Measurements from ENCODE around the gene LRTM1.

The LRTM1 gene

DNA sequence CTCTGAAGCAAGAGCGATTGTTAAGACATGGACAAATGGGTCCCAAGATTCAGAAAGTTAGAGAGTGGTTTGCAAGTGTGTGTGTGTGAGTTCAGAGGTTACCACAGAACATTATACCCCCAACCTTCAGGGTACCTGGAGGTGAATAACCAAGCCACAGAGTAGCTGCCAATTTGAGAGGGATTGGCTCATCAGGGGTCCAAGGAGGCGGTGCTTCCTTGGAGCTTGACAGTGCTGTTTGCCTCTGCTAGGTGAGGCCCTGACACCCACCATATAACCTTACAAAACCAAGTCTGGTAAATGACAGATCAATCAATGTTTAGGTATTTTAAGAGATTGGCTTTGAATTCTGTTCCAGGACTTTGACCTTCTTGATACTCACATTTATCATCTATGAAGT, 35.7 kb downstream of the LRTM1 start:
- no peaks in the 10 kb centered on the region for H3K27me3 Mint-ChIP-seq
- H3K9me3 Mint-ChIP-seq: no peaks in the 10 kb centered on the region
- no peaks in the 10 kb centered on the region for H3K36me3 Mint-ChIP-seq
- ATAC-seq (replicated peaks) (no peak), DNase-seq (no peak)
- no peaks in the 10 kb centered on the region for H3K4me1 Mint-ChIP-seq
- H3K27ac Mint-ChIP-seq: no peak overlapping the region
- H3K4me3 Mint-ChIP-seq: no peak overlapping the region

DNA sequence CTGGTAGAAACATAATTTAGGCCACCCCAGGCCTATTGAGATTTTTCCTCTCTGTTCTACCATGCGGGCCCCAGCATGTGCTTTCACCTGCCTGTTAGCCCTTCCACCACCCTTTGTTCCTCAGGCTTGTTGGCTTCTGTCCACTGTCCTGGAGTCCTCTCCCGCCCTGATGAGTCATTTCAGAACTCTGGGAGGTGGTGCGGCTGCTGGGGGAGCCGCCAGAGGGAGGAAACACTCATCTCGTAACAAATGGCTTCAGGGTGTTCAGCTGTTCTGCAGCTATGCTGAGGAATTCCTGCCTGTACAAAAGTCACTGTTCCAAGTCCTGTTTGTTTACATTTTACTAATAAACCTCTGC, 36.3 kb downstream of the LRTM1 start:
- no peak overlapping the region for H3K4me3 Mint-ChIP-seq
- ATAC-seq (replicated peaks) (no peak), DNase-seq (no peak)

DNA sequence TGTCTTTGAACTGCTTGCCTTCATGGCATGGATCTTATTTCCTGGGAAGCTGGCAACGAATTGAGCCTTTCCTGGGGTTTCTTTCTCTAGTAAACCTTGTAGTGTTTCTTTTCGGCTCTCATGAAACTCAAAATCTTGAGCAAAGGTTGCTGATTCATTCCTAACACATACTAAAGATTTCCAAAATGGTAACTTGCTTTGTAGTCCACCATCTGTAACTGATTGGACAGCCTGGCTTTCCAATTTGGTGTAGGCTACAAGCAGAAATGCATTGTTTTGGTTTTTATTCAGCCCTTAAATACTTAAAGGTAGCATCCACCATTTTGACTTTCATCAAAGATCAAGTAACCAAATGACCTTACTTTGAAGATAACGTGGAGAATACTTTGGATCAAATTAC, 38.1 kb downstream of the LRTM1 start:
- ATAC-seq (replicated peaks) (no peak), DNase-seq (no peak)
- Mint-ChIP-seq H3K36me3 (no peaks in the 10 kb centered on the region), H3K27ac (no peak overlapping the region), H3K9me3 (no peaks in the 10 kb centered on the region), H3K4me3 (no peak overlapping the region), H3K4me1 (no peaks in the 10 kb centered on the region), H3K27me3 (no peaks in the 10 kb centered on the region)

More for the DNA sequence above, 36.3 kb downstream of the LRTM1 start:
- Mint-ChIP-seq H3K9me3 (no peaks in the 10 kb centered on the region), H3K36me3 (no peaks in the 10 kb centered on the region), H3K4me1 (no peaks in the 10 kb centered on the region), H3K27me3 (no peaks in the 10 kb centered on the region), H3K27ac (no peak overlapping the region)

DNA sequence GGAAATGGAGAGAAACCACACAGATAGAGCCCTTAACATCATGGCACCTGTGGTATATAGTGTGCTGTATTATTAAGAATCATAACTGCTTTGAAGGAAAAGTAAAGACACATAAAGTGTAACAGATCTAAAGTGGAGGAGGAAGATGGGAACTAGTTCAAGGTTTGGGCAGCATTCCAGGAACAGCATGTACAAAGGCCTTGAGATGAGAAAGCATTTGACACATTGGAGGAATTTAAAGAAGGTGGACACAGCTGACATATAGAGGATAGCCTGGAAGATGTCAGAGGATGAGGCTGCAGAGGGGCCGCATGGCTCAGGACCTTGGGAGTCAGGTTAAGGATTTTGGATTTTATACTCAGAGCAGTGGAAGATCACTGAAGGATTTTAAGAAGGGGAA, 39.0 kb downstream of the LRTM1 start:
- ATAC-seq (replicated peaks) (no peak), DNase-seq (no peak)
- no peak overlapping the region for H3K4me3 Mint-ChIP-seq
- H3K36me3 Mint-ChIP-seq: no peaks in the 10 kb centered on the region
- no peaks in the 10 kb centered on the region for H3K4me1 Mint-ChIP-seq
- H3K9me3 Mint-ChIP-seq: no peaks in the 10 kb centered on the region
- no peaks in the 10 kb centered on the region for H3K27me3 Mint-ChIP-seq
- no peak overlapping the region for H3K27ac Mint-ChIP-seq

DNA sequence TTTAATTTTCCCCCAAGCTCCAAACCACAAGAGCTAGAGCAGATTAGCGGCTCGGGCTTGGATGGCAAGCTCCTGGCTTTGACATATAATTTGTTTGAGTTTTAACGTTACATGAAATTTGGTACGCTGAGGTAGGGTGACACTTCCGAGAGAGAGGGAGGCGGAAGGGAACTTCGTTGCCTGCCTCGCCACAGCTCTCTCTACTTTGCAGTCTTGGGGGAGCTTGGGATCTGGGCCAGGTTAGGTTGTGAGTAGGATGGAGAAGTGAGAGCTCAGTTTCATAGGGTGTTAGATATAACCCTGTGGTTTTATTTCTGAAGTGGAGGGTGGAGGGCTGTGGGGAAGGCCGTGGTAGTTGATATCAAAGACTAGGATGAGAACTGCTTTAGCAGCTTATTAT, 39.7 kb downstream of the LRTM1 start:
- no peaks in the 10 kb centered on the region for H3K27me3 Mint-ChIP-seq
- ATAC-seq (replicated peaks) (no peak), DNase-seq (no peak)
- H3K36me3 Mint-ChIP-seq: no peaks in the 10 kb centered on the region
- no peak overlapping the region for H3K27ac Mint-ChIP-seq
- no peaks in the 10 kb centered on the region for H3K9me3 Mint-ChIP-seq
- H3K4me1 Mint-ChIP-seq: no peaks in the 10 kb centered on the region
- H3K4me3 Mint-ChIP-seq: no peak overlapping the region

DNA sequence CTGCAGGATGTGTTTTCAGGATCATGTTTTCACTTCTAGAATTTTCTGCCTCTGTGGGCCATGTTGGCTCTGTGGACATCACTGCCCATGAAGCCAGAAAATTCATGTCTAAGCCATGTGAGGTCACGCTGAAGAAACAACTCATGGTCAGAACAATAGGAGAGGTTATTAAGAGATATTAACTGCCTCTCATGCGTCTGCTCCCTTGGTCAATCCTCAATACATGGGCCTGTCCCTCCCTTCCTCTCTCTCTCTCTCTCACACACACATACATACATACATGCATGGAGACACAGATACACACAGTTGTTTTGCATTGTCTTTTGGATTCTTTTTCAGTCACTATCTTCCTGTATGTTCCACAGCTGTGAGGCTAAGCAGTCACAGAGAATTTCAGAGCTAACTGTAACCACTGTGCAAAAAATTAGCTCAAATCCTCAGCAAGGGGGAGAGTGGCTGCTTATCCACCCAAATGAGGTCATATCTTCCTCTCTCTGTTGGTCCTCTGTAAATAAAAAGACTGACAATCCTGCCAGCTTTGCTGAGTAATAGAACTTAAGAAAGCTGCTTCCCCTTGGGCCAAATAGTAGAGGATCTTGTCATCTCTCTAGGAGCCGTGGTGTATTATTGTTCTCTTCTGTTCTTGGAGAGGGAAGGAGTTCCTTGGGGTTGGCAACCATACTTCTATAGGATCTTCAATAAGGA, 45.6 kb downstream of the LRTM1 start:
- H3K36me3 Mint-ChIP-seq: no peaks in the 10 kb centered on the region
- ATAC-seq (replicated peaks) (no peak), DNase-seq (no peak)
- H3K27me3 Mint-ChIP-seq: peaks cover 0 to 8% of the 10 kb centered on the region in 2 donors
- H3K4me3 Mint-ChIP-seq: no peak overlapping the region
- no peak overlapping the region for H3K27ac Mint-ChIP-seq
- H3K4me1 Mint-ChIP-seq: no peaks in the 10 kb centered on the region
- peaks cover 0 to 6% of the 10 kb centered on the region in 2 donors for H3K9me3 Mint-ChIP-seq

DNA sequence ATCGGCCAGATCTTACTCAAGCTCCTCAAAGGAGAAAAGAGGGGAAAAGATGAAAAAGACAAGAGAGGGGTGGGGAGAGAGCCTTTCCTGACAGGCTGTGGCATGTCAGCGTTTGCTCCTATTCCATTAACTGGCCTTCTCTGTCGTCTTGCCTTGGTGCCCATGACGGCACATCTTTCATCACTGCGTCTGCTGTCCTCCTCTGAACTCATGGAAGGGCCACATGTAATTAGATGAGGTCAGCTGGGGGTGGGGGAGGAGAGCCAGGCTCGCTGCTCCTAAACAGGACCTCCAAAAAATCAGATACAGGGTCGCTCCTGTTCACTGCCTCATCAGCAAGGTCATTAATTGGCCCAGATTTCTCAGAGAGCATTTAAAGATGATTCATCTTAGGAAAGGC, 49.7 kb downstream of the LRTM1 start:
- H3K9me3 Mint-ChIP-seq: peaks cover 0 to 6% of the 10 kb centered on the region in 2 donors
- H3K4me1 Mint-ChIP-seq: no peaks in the 10 kb centered on the region
- DNase-seq: no peak
- ATAC-seq (replicated peaks): no peak
- no peak overlapping the region for H3K4me3 Mint-ChIP-seq
- H3K36me3 Mint-ChIP-seq: no peaks in the 10 kb centered on the region
- no peak overlapping the region for H3K27ac Mint-ChIP-seq
- peaks cover 0 to 8% of the 10 kb centered on the region in 2 donors for H3K27me3 Mint-ChIP-seq

DNA sequence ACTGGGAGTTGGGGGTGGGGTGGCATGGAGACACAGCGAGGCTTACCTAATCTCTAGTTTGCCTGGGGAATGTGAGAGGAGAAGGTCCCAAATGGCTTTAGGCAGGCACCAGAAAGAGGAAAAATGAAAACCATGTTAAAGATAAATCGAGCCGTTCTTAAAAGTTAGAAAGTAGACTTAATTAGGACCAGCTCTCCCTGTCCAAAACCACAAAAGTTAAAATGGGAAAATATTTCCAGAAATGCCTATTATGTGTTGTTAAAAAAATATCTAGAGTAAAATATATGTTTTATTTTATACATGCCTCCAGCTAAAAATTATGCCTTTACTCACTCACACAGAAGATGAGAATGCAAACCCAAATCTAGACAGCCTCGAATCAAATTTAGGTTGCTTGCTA, 50.1 kb downstream of the LRTM1 start:
- Mint-ChIP-seq H3K27ac (no peak overlapping the region), H3K36me3 (no peaks in the 10 kb centered on the region), H3K9me3 (peaks cover 0 to 6% of the 10 kb centered on the region in 2 donors), H3K27me3 (peaks cover 0 to 8% of the 10 kb centered on the region in 2 donors), H3K4me3 (no peak overlapping the region), H3K4me1 (no peaks in the 10 kb centered on the region)
- ATAC-seq (replicated peaks): no peak
- DNase-seq: no peak

DNA sequence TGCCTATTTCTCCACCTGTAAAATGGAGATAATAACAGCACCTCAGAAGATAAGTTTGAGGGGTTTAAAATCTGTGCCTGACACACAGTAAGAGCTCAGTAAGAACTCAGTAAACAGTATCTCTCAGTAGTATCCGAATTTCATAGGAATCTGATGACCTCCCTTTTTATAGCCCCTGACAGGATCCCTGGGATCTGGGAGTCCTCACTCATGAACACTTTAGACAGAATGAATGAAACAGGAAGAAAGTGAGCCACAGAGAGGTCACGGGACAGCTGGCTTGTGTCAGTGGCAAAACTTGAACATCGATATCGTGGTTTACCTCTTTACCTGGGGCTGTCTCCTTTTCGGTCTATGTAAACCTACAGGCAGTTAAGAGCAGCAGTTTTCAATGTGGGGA, 51.2 kb downstream of the LRTM1 start:
- H3K27ac Mint-ChIP-seq: no peak overlapping the region
- no peaks in the 10 kb centered on the region for H3K36me3 Mint-ChIP-seq
- DNase-seq (no peak), ATAC-seq (replicated peaks) (no peak)
- H3K4me1 Mint-ChIP-seq: no peaks in the 10 kb centered on the region
- no peak overlapping the region for H3K4me3 Mint-ChIP-seq
- peaks cover 0 to 8% of the 10 kb centered on the region in 2 donors for H3K27me3 Mint-ChIP-seq
- peaks cover 0 to 6% of the 10 kb centered on the region in 2 donors for H3K9me3 Mint-ChIP-seq

DNA sequence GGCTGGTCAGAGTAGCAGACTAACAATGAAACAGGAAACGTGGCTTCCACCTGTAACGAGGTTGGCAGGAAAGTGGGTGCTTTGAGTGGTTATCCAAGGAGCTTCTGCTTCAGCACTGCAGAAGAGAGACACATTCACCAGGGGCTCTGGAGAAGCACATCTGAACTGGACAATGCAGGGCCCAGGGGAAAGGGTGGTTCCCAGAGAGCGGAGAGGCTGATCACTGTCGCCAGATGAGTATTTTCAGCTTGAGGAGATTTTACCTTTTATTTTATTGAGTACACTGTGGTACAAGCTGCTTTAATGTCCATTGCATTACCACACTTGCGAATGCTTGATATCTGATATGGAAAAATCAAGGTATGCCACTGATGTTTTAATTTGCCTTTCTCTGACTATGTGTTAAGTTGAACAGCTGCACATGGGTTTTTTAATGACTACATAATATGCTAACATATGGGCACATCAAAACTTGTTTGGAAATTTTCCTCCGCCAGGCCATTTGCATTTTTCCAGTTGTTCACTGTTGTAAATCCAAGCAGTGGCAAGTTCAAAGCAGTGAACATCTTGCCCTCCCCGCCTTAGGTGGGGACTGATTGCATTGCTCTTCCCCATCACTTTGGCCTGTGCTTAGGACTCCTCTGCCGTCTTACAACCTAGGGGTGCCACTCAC, 52.1 kb downstream of the LRTM1 start:
- H3K4me3 Mint-ChIP-seq: no peak overlapping the region
- no peaks in the 10 kb centered on the region for H3K36me3 Mint-ChIP-seq
- no peak for DNase-seq
- H3K4me1 Mint-ChIP-seq: no peaks in the 10 kb centered on the region
- H3K9me3 Mint-ChIP-seq: peaks cover 0 to 6% of the 10 kb centered on the region in 2 donors
- H3K27ac Mint-ChIP-seq: peak overlapping the region; percentile 37
- H3K27me3 Mint-ChIP-seq: peaks cover 0 to 8% of the 10 kb centered on the region in 2 donors
- ATAC-seq (replicated peaks): no peak

DNA sequence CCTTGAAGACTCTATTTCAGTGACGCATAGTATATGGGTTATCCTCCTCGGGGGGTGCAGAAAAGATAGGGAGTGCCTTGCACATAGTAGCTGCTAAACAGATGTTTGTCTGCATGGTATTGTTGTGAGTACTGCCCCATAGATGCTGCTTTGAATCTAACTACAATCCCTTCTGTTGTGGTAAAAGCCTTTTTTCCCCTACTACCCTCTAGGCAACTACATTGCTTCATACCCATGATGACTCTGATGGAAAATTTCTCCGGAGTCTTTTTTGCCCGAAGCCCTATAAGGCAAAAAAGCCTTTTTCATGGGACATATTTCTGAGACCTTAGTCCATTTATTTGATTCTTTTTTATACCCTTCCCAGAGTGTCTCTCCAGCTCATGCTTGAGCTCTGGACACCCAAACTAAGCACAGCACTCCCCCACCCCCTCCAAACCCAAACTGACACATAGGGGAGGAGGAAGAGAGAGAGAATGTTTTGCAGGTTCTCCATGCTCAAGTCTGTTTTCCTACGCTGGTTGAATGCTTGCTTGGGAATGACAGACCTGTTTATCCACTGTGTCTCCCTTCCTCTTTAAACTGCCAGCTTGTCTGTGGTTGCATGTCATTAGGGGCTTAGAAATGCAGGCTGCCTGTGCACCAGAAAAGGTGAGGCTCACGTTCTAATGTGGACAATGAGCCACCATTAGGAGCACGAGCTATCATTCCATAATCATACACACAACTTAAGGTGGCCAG, 52.9 kb downstream of the LRTM1 start:
- DNase-seq (no peak), ATAC-seq (replicated peaks) (no peak)
- Mint-ChIP-seq H3K27ac (no peak overlapping the region), H3K27me3 (peaks cover 0 to 8% of the 10 kb centered on the region in 2 donors), H3K4me1 (no peaks in the 10 kb centered on the region), H3K36me3 (no peaks in the 10 kb centered on the region), H3K4me3 (no peak overlapping the region), H3K9me3 (peaks cover 0 to 6% of the 10 kb centered on the region in 2 donors)

DNA sequence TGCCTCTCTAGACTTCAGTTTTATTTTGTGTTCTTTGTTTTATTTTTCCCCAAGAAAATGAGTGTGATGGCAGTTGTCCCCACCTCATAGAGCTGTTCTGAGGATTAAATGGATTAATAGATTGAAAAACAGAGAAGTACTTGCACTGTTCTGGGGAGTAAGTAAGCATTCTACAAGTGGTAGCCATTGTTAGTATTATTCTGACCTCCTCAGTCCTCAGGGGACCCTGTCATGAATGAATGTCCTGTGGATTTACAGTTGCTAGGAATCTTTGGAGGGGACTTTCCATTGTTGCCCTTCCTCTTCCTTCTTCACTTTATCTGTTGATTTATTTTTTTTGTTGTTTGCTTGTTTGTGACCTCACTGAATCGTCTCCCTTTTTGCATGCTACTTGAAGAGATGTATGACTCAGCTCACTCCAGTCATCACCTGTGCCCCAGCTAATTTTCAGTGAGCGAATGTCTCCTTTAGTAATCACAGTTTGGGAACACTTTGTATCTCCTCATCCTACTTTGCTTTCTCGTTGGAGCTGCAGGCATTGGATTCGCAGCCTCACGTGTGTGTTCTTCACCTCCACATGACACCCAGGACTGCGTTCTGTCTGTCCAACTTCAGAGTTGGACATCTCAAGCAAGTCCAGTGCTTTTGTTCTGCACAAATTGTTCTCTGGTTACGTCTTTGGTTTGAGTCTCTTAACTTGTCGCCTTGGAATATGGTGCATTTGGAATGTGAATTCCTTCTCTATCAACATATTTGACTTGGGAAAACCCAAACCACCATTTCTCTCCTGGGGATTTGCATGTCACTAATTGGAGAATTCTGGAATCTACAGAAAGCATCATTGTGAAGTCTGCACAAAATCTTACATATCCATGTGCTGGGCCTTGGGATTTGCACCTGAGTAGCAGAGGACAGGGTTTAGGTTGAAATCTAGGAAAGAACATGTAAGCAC, 54.5 kb downstream of the LRTM1 start:
- H3K27me3 Mint-ChIP-seq: peaks cover 0 to 4% of the 10 kb centered on the region in 2 donors
- no peaks in the 10 kb centered on the region for H3K4me1 Mint-ChIP-seq
- H3K27ac Mint-ChIP-seq: no peak overlapping the region
- DNase-seq (no peak), ATAC-seq (replicated peaks) (no peak)
- no peaks in the 10 kb centered on the region for H3K9me3 Mint-ChIP-seq
- H3K4me3 Mint-ChIP-seq: no peak overlapping the region
- H3K36me3 Mint-ChIP-seq: no peaks in the 10 kb centered on the region

DNA sequence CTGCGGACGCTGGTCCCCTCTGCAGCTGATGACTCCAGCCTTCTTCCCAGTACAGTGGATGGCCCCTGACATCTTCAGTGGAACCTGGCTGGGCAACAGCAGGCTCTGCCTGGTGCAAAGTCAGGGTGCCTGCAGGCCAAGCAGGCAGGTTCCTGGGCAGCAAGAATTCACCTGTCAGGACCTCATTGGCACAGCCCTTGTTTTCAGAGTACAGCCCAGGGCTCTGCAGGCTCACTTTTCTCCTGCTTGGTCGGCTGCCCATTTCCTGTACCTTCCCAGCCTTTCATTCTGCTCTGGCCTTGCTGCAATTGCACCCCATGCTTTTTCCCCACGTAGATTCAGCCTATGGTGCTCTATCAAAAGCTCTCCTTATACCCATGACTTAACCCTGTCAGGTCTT, 56.0 kb downstream of the LRTM1 start:
- peak in 1 of 2 donors; percentile 27 for ATAC-seq (replicated peaks)
- no peak overlapping the region for H3K27ac Mint-ChIP-seq
- H3K36me3 Mint-ChIP-seq: no peaks in the 10 kb centered on the region
- peaks cover 0 to 2% of the 10 kb centered on the region in 2 donors for H3K9me3 Mint-ChIP-seq
- no peaks in the 10 kb centered on the region for H3K27me3 Mint-ChIP-seq
- no peak for DNase-seq
- H3K4me1 Mint-ChIP-seq: no peaks in the 10 kb centered on the region
- no peak overlapping the region for H3K4me3 Mint-ChIP-seq

DNA sequence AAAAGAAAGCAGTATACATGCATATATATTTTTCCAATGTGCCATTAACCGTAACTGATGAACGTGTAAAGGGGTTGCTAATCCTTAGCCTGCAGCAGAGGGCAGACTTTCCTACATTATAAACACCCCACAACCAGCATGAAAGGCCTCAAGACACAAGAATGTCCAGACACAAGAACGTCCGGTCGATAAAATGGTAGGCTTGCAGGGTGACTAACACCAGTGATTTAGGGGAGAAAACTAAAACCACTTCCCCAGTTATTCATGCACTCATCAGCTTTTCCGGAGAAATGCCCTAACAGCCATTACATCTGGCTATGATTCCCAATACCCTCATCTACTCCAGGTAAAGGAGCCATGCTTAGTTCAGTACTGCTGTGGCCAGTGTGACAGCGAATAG, 57.4 kb downstream of the LRTM1 start:
- Mint-ChIP-seq H3K9me3 (peaks cover 0 to 2% of the 10 kb centered on the region in 2 donors), H3K27ac (no peak overlapping the region), H3K36me3 (no peaks in the 10 kb centered on the region), H3K4me3 (no peak overlapping the region), H3K4me1 (no peaks in the 10 kb centered on the region), H3K27me3 (no peaks in the 10 kb centered on the region)
- ATAC-seq (replicated peaks) (no peak), DNase-seq (no peak)

All from stimulated activated naive B cell treated with anti-CD40 and anti-IgM and Interleukin-4, amounts not matched to agents 10 μg/mL and 1 μg/mL and 100 μg/mL, for 72 hours (primary cell).